ENCODE measurements around the gene KIAA1217.

DNA sequence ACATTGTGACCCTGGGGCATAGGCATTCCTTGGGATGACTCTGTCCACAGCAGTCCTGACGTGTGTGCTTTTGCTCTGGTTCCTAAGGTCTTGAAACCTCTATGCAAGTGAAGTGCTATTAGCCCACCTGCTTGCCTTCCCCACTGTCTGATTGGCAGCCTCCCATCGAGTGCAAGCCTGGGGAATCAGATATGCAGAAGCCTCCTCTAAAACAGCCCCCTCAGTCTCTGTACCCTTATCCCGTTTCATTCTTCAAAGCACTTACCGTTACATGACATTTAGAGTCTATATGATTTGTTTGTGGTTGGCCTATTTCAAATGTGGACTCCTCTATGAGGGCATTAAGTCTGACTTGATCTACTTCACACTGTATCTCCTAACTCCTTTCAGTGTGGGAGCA lies 4.3 kb downstream of the KIAA1217 start:
- TF ChIP-seq, protein P1, sequence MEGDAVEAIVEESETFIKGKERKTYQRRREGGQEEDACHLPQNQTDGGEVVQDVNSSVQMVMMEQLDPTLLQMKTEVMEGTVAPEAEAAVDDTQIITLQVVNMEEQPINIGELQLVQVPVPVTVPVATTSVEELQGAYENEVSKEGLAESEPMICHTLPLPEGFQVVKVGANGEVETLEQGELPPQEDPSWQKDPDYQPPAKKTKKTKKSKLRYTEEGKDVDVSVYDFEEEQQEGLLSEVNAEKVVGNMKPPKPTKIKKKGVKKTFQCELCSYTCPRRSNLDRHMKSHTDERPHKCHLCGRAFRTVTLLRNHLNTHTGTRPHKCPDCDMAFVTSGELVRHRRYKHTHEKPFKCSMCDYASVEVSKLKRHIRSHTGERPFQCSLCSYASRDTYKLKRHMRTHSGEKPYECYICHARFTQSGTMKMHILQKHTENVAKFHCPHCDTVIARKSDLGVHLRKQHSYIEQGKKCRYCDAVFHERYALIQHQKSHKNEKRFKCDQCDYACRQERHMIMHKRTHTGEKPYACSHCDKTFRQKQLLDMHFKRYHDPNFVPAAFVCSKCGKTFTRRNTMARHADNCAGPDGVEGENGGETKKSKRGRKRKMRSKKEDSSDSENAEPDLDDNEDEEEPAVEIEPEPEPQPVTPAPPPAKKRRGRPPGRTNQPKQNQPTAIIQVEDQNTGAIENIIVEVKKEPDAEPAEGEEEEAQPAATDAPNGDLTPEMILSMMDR (conservative IDR thresholded peaks at IDR 0.05; ENCODE audit: low read depth, low read length), result no peak
- TF ChIP-seq EZH2 (IDR thresholded peaks at IDR 0.05; ENCODE audit: borderline replicate concordance, low read depth, low read length, poor library complexity, severe bottlenecking), result no peak
